HepG2 (cell line): Measurements from ENCODE around the gene TYMP. TPM values are rescaled to one million over a fixed set of nuclear protein-coding genes. Genes with fewer than 3 reads are reported as not detected.

Experiments
- AFF4 ChIP-seq: sonication (generic); formaldehyde crosslinking; IDR thresholded peaks from 2 replicates; pipeline ENCODE4 v1.4.0; 2020; ENCODE audit warnings: missing genetic modification reagents
- AGO1 ChIP-seq: fragments of 200-400 bp; formaldehyde crosslinking; IDR thresholded peaks from 2 replicates; pipeline ENCODE4 v1.6.1; 2017; ENCODE audit warnings: mild to moderate bottlenecking, low read depth, low read length, moderate library complexity; ENCODE audit not compliant: poor library complexity, severe bottlenecking
- AGO2 ChIP-seq: fragments of 200-400 bp; formaldehyde crosslinking; optimal IDR thresholded peaks from 2 replicates; pipeline ENCODE3; 2017; ENCODE audit warnings: mild to moderate bottlenecking, low read depth, low read length, moderate library complexity
- ARID4A ChIP-seq: sonication (generic); formaldehyde crosslinking; IDR thresholded peaks from 2 replicates; pipeline ENCODE4 v1.5.0; 2020; ENCODE audit warnings: mild to moderate bottlenecking, missing genetic modification reagents, borderline replicate concordance
- ETV6 ChIP-seq: sonication (generic); formaldehyde crosslinking; conservative IDR thresholded peaks from 2 replicates; pipeline ENCODE4 v1.4.0; 2020; ENCODE audit warnings: missing genetic modification reagents
- EZH2 ChIP-seq: conservative IDR thresholded peaks from 2 replicates; pipeline ENCODE4 v1.6.1; 2012; ENCODE audit warnings: mild to moderate bottlenecking, low read depth, low read length, moderate library complexity
- HMGXB4 ChIP-seq, 2 experiments: sonication (generic) in 1 of 2; formaldehyde crosslinking in 1 of 2; IDR thresholded peaks; 2 replicates each; pipeline versions ENCODE4 v1.4.0 to v1.6.1; 2018 to 2020; ENCODE audit warnings: missing genetic modification reagents in 2 of 2, borderline replicate concordance in 1 of 2, low read depth in 1 of 2, mild to moderate bottlenecking in 1 of 2, missing biosample characterization in 1 of 2
- JUN ChIP-seq: sonication (generic); formaldehyde crosslinking; IDR thresholded peaks from 2 replicates; pipeline ENCODE4 v1.4.0; 2020; ENCODE audit warnings: mild to moderate bottlenecking, missing genetic modification reagents
- RFX1 ChIP-seq: fragments of 450-650 bp; IDR thresholded peaks from 2 replicates; pipeline ENCODE4 v1.6.1; 2017
- SRF ChIP-seq: IDR thresholded peaks from 2 replicates; pipeline ENCODE4 v1.6.1; 2011; ENCODE audit warnings: mild to moderate bottlenecking, low read depth, low read length, moderate library complexity
- ZFP1 ChIP-seq: IDR thresholded peaks from 2 replicates; pipeline ENCODE4 v1.6.1; 2016
- ZFP36 ChIP-seq: fragments of 150-350 bp; IDR thresholded peaks from 2 replicates; pipeline ENCODE4 v1.6.1; 2018; ENCODE audit warnings: borderline replicate concordance, low read length, low read depth; ENCODE audit not compliant: partially characterized antibody
- ZNF143 ChIP-seq: sonication (generic); formaldehyde crosslinking; IDR thresholded peaks from 2 replicates; pipeline ENCODE4 v1.4.0; 2020; ENCODE audit warnings: missing genetic modification reagents
- ZNF337 ChIP-seq: sonication (generic); formaldehyde crosslinking; IDR thresholded peaks from 2 replicates; pipeline ENCODE4 v1.5.1; 2020; ENCODE audit warnings: missing genetic modification reagents, low read depth, mild to moderate bottlenecking, borderline replicate concordance
- ZNF607 ChIP-seq: sonication (generic); formaldehyde crosslinking; IDR thresholded peaks from 2 replicates; pipeline ENCODE4 v1.5.1; 2020; ENCODE audit warnings: missing genetic modification reagents, mild to moderate bottlenecking, borderline replicate concordance
- ZNF704 ChIP-seq: sonication (generic); formaldehyde crosslinking; IDR thresholded peaks from 2 replicates; pipeline ENCODE4 v1.8.1; 2023; ENCODE audit warnings: mild to moderate bottlenecking, inconsistent platforms, moderate library complexity, missing genetic modification reagents, borderline replicate concordance
- ZNF772 ChIP-seq: sonication (generic); formaldehyde crosslinking; IDR thresholded peaks from 2 replicates; pipeline ENCODE4 v1.5.0; 2020; ENCODE audit warnings: mild to moderate bottlenecking, missing genetic modification reagents
- polyA plus RNA-seq, 8 experiments: library from polyadenylated mRNA; depleted of rRNA in 3 of 8; stranded (reverse) in 7 of 8; unstranded in 1 of 8; fragments of >200 nt; fragmentation: Illumina TruSeq in 4 of 8; extraction: Trizol in 4 of 8; gene quantifications; 2 replicates each; pipeline versions ENCODE4 v1.2.1 to v1.2.3, GENCODE V29; 2011 to 2016; ENCODE audit warnings: low read depth in 4 of 8, missing spikeins in 1 of 8, mixed read lengths in 1 of 8; ENCODE audit not compliant: insufficient read depth in 1 of 8
- total RNA-seq, 5 experiments: library from RNA; depleted of rRNA; stranded (reverse); fragments of >200 nt; fragmentation: Illumina TruSeq; extraction: Trizol; gene quantifications; 2 replicates each; pipeline ENCODE4 v1.2.3, GENCODE V29; 2016; ENCODE audit warnings: low read depth in 1 of 5

Gene TYMP
- total and polyA plus RNA-seq, 2 of the 13 experiments (the other 11 are each of a cell fraction or from before 2014, with no cell fraction given), result 3.9 to 4.3 TPM

GRCh38 chr22:50531962-50532674 is 2.3 kb upstream of the TYMP start (continued):
- TF ChIP-seq AFF4 (CRISPR knock-in tag) (no peak), ARID4A (CRISPR knock-in tag) (peak; percentile 51; the same call in 1 of the 2 replicates), ZNF337 (CRISPR knock-in tag) (peak; percentile 45; the same call in 1 of the 2 replicates), ZNF143 (no peak), EZH2 (no peak), ZNF607 (CRISPR knock-in tag) (0 out of 2 replicates have a peak, but pooled peaks have one; percentile 2), ZNF704 (CRISPR knock-in tag) (no peak), JUN (CRISPR knock-in tag) (0 out of 2 replicates have a peak, but pooled peaks have one; percentile 54), ZNF772 (CRISPR knock-in tag) (no peak), ZFP1 (no peak), ZFP36 (no peak), AGO2 (peak; percentile 67), HMGXB4 (CRISPR knock-in tag; IDR thresholded peaks at IDR 0.05; ENCODE audit: borderline replicate concordance in 1 of 2, low read depth in 1 of 2) (peak in 1 of 2 experiments; percentile 33; a peak in 1 of 4 replicates), SRF (no peak), ETV6 (CRISPR knock-in tag) (no peak), AGO1 (peak; percentile 84), RFX1 (peak; percentile 25; the same call in 1 of the 2 replicates)
